ENCODE data around the gene ELFN1.

The ELFN1 gene

GRCh38 chr7:1746491-1746975, 76.5 kb downstream of the ELFN1 start:
- ChIA-PET POLR2A (no interaction called here), CTCF (no interaction called here)
- TF ChIP-seq SUZ12 (IDR thresholded peaks at IDR 0.05) (no peak), HDGF (IDR thresholded peaks at IDR 0.05; ENCODE audit: borderline replicate concordance) (no peak)
- DNase-seq (ENCODE audit: extremely low spot score), result no peak

DNA sequence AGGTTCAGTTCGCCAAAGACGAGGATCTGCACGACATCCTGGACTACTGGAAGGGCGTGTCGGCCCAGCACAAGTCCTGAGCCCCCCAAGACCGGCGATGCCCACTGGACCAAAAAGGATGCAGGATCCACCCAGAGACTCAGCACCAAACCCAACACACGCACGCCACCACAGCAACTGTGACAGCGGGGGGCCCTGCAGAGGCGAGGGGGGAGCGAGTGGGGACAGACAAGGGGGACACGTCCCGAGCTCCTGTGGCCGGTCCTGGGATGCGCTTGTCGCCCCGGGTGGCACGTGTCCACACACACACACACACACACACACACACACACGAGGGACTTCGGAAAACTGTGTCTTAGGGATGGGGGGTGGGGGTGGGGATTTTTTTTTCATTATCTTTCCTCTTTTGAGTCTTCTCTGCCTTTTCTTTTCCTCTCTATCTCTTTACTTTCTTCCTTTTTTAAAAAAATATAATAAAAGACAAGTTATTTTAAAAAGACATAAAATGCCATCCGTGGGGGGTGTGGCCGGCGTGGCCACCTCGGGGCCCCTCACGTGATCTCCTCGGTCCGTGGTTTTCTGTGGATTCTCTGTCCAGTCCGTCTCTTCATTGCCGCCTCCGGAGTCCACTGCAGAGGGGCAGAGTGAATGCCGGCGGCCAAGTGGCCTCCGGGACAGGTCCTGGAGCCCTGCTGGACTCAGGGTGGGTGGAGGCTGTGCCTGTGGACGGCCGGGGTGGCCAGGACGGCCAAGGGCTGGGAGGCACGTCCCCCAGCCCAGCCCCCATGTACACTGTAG, 77.1 kb downstream of the ELFN1 start:
- ChIA-PET POLR2A (no interaction called here), CTCF (no interaction called here)
- DNase-seq (ENCODE audit: extremely low spot score), result no peak
- no peak for TF ChIP-seq FOXK2 (IDR thresholded peaks at IDR 0.05)
- no peak for TF ChIP-seq SP1 (IDR thresholded peaks at IDR 0.05)
- TF ChIP-seq SUZ12 (IDR thresholded peaks at IDR 0.05), result no peak
- no peak for TF ChIP-seq FOXM1 (IDR thresholded peaks at IDR 0.05; ENCODE audit: borderline replicate concordance)
- TF ChIP-seq, protein P1, sequence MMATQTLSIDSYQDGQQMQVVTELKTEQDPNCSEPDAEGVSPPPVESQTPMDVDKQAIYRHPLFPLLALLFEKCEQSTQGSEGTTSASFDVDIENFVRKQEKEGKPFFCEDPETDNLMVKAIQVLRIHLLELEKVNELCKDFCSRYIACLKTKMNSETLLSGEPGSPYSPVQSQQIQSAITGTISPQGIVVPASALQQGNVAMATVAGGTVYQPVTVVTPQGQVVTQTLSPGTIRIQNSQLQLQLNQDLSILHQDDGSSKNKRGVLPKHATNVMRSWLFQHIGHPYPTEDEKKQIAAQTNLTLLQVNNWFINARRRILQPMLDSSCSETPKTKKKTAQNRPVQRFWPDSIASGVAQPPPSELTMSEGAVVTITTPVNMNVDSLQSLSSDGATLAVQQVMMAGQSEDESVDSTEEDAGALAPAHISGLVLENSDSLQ (IDR thresholded peaks at IDR 0.05), result no peak
- no peak for TF ChIP-seq L3MBTL2 (conservative IDR thresholded peaks at IDR 0.05)
- no peak for TF ChIP-seq LEF1 (IDR thresholded peaks at IDR 0.05; ENCODE audit: borderline replicate concordance)

- ChIA-PET POLR2A (no interaction called here), CTCF (no interaction called here)
- DNase-seq (ENCODE audit: extremely low spot score), result no peak
- TF ChIP-seq NFRKB (IDR thresholded peaks at IDR 0.05), result no peak
- TF ChIP-seq HDGF (IDR thresholded peaks at IDR 0.05; ENCODE audit: borderline replicate concordance), result no peak
- TF ChIP-seq ARNT (IDR thresholded peaks at IDR 0.05), result no peak
- no peak for TF ChIP-seq FOXA1 (IDR thresholded peaks at IDR 0.05)
- TF ChIP-seq L3MBTL2 (conservative IDR thresholded peaks at IDR 0.05), result no peak
- TF ChIP-seq SUZ12 (IDR thresholded peaks at IDR 0.05), result no peak
- TF ChIP-seq LEF1 (IDR thresholded peaks at IDR 0.05; ENCODE audit: borderline replicate concordance), result no peak
- TF ChIP-seq FOXK2 (IDR thresholded peaks at IDR 0.05), result no peak
- no peak for TF ChIP-seq SP1 (IDR thresholded peaks at IDR 0.05)
- TF ChIP-seq TARDBP (IDR thresholded peaks at IDR 0.05), result no peak
- TF ChIP-seq FOXM1 (IDR thresholded peaks at IDR 0.05; ENCODE audit: borderline replicate concordance), result no peak
- no peak for TF ChIP-seq ELF4 (IDR thresholded peaks at IDR 0.05)
- TF ChIP-seq, protein P1 (IDR thresholded peaks at IDR 0.05), result no peak
- no peak for TF ChIP-seq BHLHE40 (IDR thresholded peaks at IDR 0.05; ENCODE audit: borderline replicate concordance)
- no peak for TF ChIP-seq CTBP1 (IDR thresholded peaks at IDR 0.05; ENCODE audit: borderline replicate concordance)
- no peak for TF ChIP-seq ZNF384 (IDR thresholded peaks at IDR 0.05)
Observed at GRCh38 chr7:1748076-1748838, 78.2 kb downstream of the ELFN1 start.

- TF ChIP-seq NFRKB (IDR thresholded peaks at IDR 0.05) (no peak), FOXK2 (IDR thresholded peaks at IDR 0.05) (no peak), SUZ12 (IDR thresholded peaks at IDR 0.05) (no peak), CTBP1 (IDR thresholded peaks at IDR 0.05; ENCODE audit: borderline replicate concordance) (no peak), ELF4 (IDR thresholded peaks at IDR 0.05) (no peak), L3MBTL2 (conservative IDR thresholded peaks at IDR 0.05) (no peak), HDGF (IDR thresholded peaks at IDR 0.05; ENCODE audit: borderline replicate concordance) (no peak)
- TF ChIP-seq, protein P1 (IDR thresholded peaks at IDR 0.05), result no peak
- CTCF ChIA-PET, result no interaction called here
- POLR2A ChIA-PET, result no interaction called here
- no peak for DNase-seq (ENCODE audit: extremely low spot score)
Observed at GRCh38 chr7:1748839-1749173, 78.7 kb downstream of the ELFN1 start.

DNA sequence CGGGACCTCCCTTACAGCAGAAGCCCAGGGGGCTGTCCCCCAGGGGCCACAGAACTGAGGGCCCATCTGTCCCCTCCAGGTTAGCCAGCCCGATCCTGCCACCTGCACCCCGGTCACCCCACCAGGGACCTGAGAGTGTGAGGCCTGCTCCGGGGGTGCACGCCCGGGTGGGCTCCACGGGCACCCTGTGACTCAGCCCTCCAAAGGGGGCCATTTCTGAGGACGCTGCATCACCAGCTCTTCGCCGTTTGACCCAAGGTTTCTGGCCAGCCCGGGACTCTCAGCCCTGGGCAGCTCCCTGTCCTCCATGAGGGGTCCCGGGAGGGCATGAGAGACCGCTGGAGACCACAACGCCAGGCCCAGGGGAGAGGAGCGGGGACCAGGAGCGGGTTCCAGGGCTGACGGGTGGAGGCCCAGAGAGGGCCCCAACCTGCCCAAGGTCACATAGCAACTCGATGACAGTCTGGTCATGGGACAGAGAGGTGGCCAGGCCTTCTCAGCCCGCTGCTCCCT, 79.3 kb downstream of the ELFN1 start:
- POLR2A ChIA-PET, result no interaction called here
- CTCF ChIA-PET, result no interaction called here
- no peak for TF ChIP-seq CTBP1 (IDR thresholded peaks at IDR 0.05; ENCODE audit: borderline replicate concordance)
- TF ChIP-seq, protein P1 (IDR thresholded peaks at IDR 0.05), result no peak
- no peak for TF ChIP-seq TARDBP (IDR thresholded peaks at IDR 0.05)
- no peak for TF ChIP-seq FOXM1 (IDR thresholded peaks at IDR 0.05; ENCODE audit: borderline replicate concordance)
- TF ChIP-seq ZNF384 (IDR thresholded peaks at IDR 0.05), result no peak
- TF ChIP-seq NFRKB (IDR thresholded peaks at IDR 0.05), result no peak
- TF ChIP-seq ARNT (IDR thresholded peaks at IDR 0.05), result no peak
- DNase-seq (ENCODE audit: extremely low spot score), result no peak
